Adrenal gland (tissue), 5 donors: ENCODE data around the gene TADA2A.

Experiments used
- POLR2A ChIP-seq, 2 donors: fragments of 450-650 bp; IDR thresholded peaks; one replicate each; pipeline ENCODE4 v1.6.1; 2017; ENCODE audit warnings: antibody characterized with exemption in 2 of 2, mild to moderate bottlenecking in 2 of 2, moderate library complexity in 1 of 2
- TF ChIP-seq, protein P1 (sequence below), 6 experiments: fragments of 450-650 bp in 4 of 6; fragments of 200-600 bp in 2 of 6; sonication (generic) in 1 of 6; IDR thresholded peaks; 1 replicate in 5 of 6; 2 replicates in 1 of 6; pipeline versions ENCODE4 v1.5.1 to v1.8.0; 2016 to 2021; ENCODE audit warnings: antibody characterized with exemption in 6 of 6, mild to moderate bottlenecking in 2 of 6, moderate library complexity in 1 of 6
- donor health status: DM: no; HTN: no; CAD: no.

DNA sequence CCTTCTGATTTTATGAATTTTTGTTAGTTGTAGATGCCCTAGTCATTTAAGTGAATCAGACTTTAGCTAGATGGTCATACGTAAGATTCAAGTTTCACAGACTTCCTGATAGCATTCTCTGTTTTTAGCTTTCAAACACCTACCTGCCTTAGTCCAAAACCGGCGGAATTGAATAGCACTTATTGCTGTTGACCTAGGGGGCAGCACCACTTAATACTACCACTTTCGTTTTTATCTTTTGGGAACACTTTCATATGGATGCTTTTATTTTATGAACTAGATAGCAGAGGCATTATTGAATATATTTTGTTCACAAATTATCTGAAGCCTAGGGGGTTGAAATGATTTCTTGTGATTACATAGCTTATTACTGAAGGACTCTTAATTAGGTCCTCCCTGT is 31.5 kb downstream of the TADA2A start:
- no peak for TF ChIP-seq POLR2A (IDR thresholded peaks at IDR 0.05)
- TF ChIP-seq, protein P1, sequence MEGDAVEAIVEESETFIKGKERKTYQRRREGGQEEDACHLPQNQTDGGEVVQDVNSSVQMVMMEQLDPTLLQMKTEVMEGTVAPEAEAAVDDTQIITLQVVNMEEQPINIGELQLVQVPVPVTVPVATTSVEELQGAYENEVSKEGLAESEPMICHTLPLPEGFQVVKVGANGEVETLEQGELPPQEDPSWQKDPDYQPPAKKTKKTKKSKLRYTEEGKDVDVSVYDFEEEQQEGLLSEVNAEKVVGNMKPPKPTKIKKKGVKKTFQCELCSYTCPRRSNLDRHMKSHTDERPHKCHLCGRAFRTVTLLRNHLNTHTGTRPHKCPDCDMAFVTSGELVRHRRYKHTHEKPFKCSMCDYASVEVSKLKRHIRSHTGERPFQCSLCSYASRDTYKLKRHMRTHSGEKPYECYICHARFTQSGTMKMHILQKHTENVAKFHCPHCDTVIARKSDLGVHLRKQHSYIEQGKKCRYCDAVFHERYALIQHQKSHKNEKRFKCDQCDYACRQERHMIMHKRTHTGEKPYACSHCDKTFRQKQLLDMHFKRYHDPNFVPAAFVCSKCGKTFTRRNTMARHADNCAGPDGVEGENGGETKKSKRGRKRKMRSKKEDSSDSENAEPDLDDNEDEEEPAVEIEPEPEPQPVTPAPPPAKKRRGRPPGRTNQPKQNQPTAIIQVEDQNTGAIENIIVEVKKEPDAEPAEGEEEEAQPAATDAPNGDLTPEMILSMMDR (IDR thresholded peaks at IDR 0.05), result peak in 3 of 6 experiments; percentile 9 to 21 (median 12)
